ENCODE measurements around the gene ACTL7A. TPM values are rescaled to one million over a fixed set of nuclear protein-coding genes. Genes with fewer than 3 reads are reported as not detected.

The ACTL7A gene
- polyA plus RNA-seq, 1 donor (not counting 4 experiments of a cell fraction or from before 2014, with no cell fraction given) = not detected

DNA sequence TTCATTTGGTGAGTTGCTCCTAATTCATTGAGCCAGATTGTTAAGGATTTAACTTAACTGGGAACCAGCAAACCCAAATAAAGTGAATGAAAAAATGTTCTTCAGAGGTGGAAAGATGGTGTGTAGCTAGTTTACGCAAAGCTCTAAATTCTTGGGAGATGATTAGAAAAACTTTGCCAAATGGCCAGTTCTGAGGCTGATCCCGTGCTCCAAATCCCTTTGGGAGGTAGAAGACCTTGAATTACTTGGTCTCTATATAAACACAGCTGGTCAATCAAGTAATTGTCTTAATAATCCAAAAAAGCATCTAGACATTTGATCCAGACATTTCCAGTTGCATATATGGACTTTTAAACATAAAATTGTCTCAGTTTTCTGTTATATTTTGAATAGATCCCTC is 17.7 kb upstream of the ACTL7A start:
- Histone ChIP-seq H3K9ac (ENCODE audit: control insufficient read depth, extremely low read depth, insufficient read depth, low read length) (no peak overlapping the region), H3K4me3 (ENCODE audit: control insufficient read depth in 2 of 3, extremely low read depth in 1 of 3, insufficient read depth in 2 of 3, low read depth in 1 of 3, low read length in 3 of 3) (no peak overlapping the region), H3K27me3 (ENCODE audit: control insufficient read depth, extremely low read depth, insufficient read depth, low read length) (no peaks in the 10 kb centered on the region), H3K9me1 (ENCODE audit: control insufficient read depth, extremely low read depth, insufficient read depth, low read length) (no peaks in the 10 kb centered on the region), H3K4me1 (ENCODE audit: control insufficient read depth, extremely low read depth, insufficient read depth, low read length) (peaks cover 17% of the 10 kb centered on the region), H3K36me3 (ENCODE audit: control insufficient read depth in 2 of 2, extremely low read depth in 1 of 2, insufficient read depth in 2 of 2, low read length in 2 of 2) (no peaks in the 10 kb centered on the region), H3K27ac (ENCODE audit: control insufficient read depth, insufficient read depth, low read length) (no peak overlapping the region), H4K20me1 (ENCODE audit: control insufficient read depth, extremely low read depth, insufficient read depth, low read length) (no peaks in the 10 kb centered on the region), H3K79me2 (ENCODE audit: control insufficient read depth, insufficient read depth, low read length) (no peaks in the 10 kb centered on the region), H3K9me3 (ENCODE audit: control insufficient read depth, low read depth, low read length) (peaks cover 2% of the 10 kb centered on the region), H3K4me2 (ENCODE audit: control insufficient read depth, extremely low read depth, insufficient read depth, low read depth, low read length) (peak overlapping the region; percentile 24), H2AFZ (ENCODE audit: control insufficient read depth, low read length) (no peak overlapping the region)
- dilution Hi-C loops (cut with MboI; ENCODE audit: extremely low pct_ligation_motif_present, low sequenced_read_pairs) = no loop called here
- TF ChIP-seq, protein P1, sequence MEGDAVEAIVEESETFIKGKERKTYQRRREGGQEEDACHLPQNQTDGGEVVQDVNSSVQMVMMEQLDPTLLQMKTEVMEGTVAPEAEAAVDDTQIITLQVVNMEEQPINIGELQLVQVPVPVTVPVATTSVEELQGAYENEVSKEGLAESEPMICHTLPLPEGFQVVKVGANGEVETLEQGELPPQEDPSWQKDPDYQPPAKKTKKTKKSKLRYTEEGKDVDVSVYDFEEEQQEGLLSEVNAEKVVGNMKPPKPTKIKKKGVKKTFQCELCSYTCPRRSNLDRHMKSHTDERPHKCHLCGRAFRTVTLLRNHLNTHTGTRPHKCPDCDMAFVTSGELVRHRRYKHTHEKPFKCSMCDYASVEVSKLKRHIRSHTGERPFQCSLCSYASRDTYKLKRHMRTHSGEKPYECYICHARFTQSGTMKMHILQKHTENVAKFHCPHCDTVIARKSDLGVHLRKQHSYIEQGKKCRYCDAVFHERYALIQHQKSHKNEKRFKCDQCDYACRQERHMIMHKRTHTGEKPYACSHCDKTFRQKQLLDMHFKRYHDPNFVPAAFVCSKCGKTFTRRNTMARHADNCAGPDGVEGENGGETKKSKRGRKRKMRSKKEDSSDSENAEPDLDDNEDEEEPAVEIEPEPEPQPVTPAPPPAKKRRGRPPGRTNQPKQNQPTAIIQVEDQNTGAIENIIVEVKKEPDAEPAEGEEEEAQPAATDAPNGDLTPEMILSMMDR (optimal IDR thresholded peaks at IDR 0.05 in 1 of 3, IDR thresholded peaks at IDR 0.05 in 1 of 3, conservative IDR thresholded peaks at IDR 0.05 in 1 of 3; ENCODE audit: extremely low read depth in 1 of 3, insufficient read depth in 2 of 3, low read length in 3 of 3) = no peak
- TF ChIP-seq EZH2 (IDR thresholded peaks at IDR 0.05; ENCODE audit: low read length) = no peak
- DNase-seq (ENCODE audit: low read depth, low spot score) (no peak), FAIRE-seq (peak; percentile 9)

DNA sequence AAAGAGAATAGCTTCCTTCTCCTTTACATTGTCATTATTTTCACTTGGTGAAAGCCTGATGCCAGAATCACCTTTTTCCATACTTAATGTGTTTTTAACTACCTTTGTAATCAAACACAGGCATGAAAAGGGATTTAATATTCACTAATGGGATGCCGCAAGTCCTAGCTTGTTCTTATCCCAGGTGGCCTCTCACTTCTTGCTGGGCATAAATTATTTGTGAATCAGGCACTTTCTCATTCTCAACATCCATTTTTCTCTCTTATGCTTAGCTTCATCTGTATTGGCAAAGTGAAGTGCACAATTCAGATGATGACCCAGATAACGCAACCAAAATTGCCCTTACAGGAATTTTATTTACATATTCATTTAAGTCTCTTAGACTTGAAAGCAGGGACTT is 17.2 kb upstream of the ACTL7A start:
- TF ChIP-seq, protein P1 (optimal IDR thresholded peaks at IDR 0.05 in 1 of 3, IDR thresholded peaks at IDR 0.05 in 1 of 3, conservative IDR thresholded peaks at IDR 0.05 in 1 of 3; ENCODE audit: extremely low read depth in 1 of 3, insufficient read depth in 2 of 3, low read length in 3 of 3) = no peak
- no peak for TF ChIP-seq EZH2 (IDR thresholded peaks at IDR 0.05; ENCODE audit: low read length)
- Histone ChIP-seq H3K9me3 (ENCODE audit: control insufficient read depth, low read depth, low read length) (no peaks in the 10 kb centered on the region), H3K79me2 (ENCODE audit: control insufficient read depth, insufficient read depth, low read length) (no peaks in the 10 kb centered on the region), H3K27ac (ENCODE audit: control insufficient read depth, insufficient read depth, low read length) (no peak overlapping the region), H3K27me3 (ENCODE audit: control insufficient read depth, extremely low read depth, insufficient read depth, low read length) (no peaks in the 10 kb centered on the region), H4K20me1 (ENCODE audit: control insufficient read depth, extremely low read depth, insufficient read depth, low read length) (no peaks in the 10 kb centered on the region), H3K9ac (ENCODE audit: control insufficient read depth, extremely low read depth, insufficient read depth, low read length) (no peak overlapping the region), H3K9me1 (ENCODE audit: control insufficient read depth, extremely low read depth, insufficient read depth, low read length) (no peaks in the 10 kb centered on the region), H3K4me3 (ENCODE audit: control insufficient read depth in 2 of 3, extremely low read depth in 1 of 3, insufficient read depth in 2 of 3, low read depth in 1 of 3, low read length in 3 of 3) (no peak overlapping the region), H3K36me3 (ENCODE audit: control insufficient read depth in 2 of 2, extremely low read depth in 1 of 2, insufficient read depth in 2 of 2, low read length in 2 of 2) (no peaks in the 10 kb centered on the region), H2AFZ (ENCODE audit: control insufficient read depth, low read length) (peak overlapping the region; percentile 50), H3K4me2 (ENCODE audit: control insufficient read depth, extremely low read depth, insufficient read depth, low read depth, low read length) (peak overlapping the region; percentile 24), H3K4me1 (ENCODE audit: control insufficient read depth, extremely low read depth, insufficient read depth, low read length) (peaks cover 17% of the 10 kb centered on the region)
- dilution Hi-C loops (cut with MboI; ENCODE audit: extremely low pct_ligation_motif_present, low sequenced_read_pairs) = no loop called here
- FAIRE-seq (peak; percentile 79), DNase-seq (ENCODE audit: low read depth, low spot score) (no peak)

All from keratinocyte (primary cell).